ENCODE measurements around the gene TYMS.

The TYMS gene

DNA sequence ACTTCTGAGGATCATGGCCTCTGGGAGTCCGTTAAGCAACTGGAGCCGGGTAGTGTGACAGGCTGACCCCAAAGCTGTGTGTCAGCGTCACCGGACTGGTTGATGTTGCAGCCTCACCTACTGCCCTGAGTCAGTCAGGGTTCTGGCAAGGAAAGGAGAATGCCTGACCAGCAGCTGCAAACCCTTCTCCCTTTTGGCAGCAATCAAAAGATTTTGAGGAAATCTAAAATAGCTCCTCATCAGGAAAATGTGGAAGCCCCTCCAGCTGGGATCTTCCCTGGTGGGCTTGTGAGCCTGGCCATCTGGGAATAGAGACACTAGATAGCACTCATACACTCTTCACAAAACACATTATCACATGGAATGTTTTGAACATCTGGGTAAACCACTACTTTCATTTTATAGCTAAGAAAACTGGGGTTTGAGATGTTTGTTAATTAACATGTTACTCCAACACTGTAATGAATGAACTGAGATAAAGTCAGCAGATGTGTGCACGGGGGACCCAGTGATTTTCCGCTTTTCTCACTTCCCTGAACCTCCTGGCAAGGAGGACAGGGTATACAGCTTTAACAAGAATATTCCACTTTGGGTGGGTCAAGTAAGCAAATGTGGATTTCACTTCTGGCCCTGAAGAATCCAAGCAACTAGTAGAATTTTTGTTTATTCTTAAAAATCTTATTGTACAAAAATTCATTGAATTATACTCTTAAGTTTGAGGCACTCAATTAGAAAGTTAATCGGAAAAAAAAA lies 36.0 kb upstream of the TYMS start:
- no peak overlapping the region for H3K27ac ChIP-seq (ENCODE audit: poor library complexity, severe bottlenecking)
- no peaks in the 10 kb centered on the region for H3K27me3 ChIP-seq (ENCODE audit: insufficient read depth, poor library complexity, severe bottlenecking)
- H3K4me3 ChIP-seq (ENCODE audit: severe bottlenecking) = no peak overlapping the region
- H3K9me3 ChIP-seq (ENCODE audit: severe bottlenecking) = no peaks in the 10 kb centered on the region
- no peaks in the 10 kb centered on the region for H3K36me3 ChIP-seq (ENCODE audit: low read depth)
- no peaks in the 10 kb centered on the region for H3K4me1 ChIP-seq (ENCODE audit: insufficient read depth, poor library complexity, severe bottlenecking)
- DNase-seq (ENCODE audit: low spot score) (no peak), ATAC-seq (ENCODE audit: low read depth) (no peak; the same call in 2 of the 3 replicates)
- no peak for TF ChIP-seq CTCF (IDR thresholded peaks at IDR 0.05; ENCODE audit: poor library complexity, severe bottlenecking)

DNA sequence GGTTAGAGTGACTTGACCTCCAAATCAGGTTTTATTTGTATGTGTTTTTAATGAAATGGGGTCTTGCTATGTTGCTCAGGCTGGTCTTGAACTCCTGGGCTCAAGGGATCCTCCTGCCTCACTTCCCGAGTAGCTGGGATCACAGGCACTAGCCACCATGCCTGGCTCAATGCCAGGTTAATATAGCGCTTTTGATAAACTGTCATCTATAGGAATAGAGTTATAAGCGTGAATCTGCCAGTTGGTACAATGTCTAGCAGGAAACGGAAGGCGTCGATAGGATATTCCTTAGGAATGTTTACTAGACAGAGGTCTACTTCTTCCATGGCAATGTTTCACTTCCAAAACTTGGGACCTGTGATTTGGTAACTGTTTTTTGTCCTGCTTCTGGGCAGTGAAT lies 35.2 kb upstream of the TYMS start:
- no peak for TF ChIP-seq CTCF (IDR thresholded peaks at IDR 0.05; ENCODE audit: poor library complexity, severe bottlenecking)

GRCh38 chr18:623761-624620 lies 33.5 kb upstream of the TYMS start:
- peak; percentile 73 for TF ChIP-seq CTCF (IDR thresholded peaks at IDR 0.05; ENCODE audit: poor library complexity, severe bottlenecking)
- Histone ChIP-seq H3K27ac (ENCODE audit: poor library complexity, severe bottlenecking) (no peak overlapping the region), H3K4me1 (ENCODE audit: insufficient read depth, poor library complexity, severe bottlenecking) (no peaks in the 10 kb centered on the region), H3K36me3 (ENCODE audit: low read depth) (no peaks in the 10 kb centered on the region), H3K9me3 (ENCODE audit: severe bottlenecking) (no peaks in the 10 kb centered on the region), H3K4me3 (ENCODE audit: severe bottlenecking) (no peak overlapping the region), H3K27me3 (ENCODE audit: insufficient read depth, poor library complexity, severe bottlenecking) (no peaks in the 10 kb centered on the region)
- DNase-seq (ENCODE audit: low spot score) (no peak), ATAC-seq (ENCODE audit: low read depth) (peak; percentile 84)

More for the DNA sequence above, 35.2 kb upstream of the TYMS start:
- no peaks in the 10 kb centered on the region for H3K4me1 ChIP-seq (ENCODE audit: insufficient read depth, poor library complexity, severe bottlenecking)
- no peak overlapping the region for H3K4me3 ChIP-seq (ENCODE audit: severe bottlenecking)
- H3K27me3 ChIP-seq (ENCODE audit: insufficient read depth, poor library complexity, severe bottlenecking) = no peaks in the 10 kb centered on the region
- no peaks in the 10 kb centered on the region for H3K36me3 ChIP-seq (ENCODE audit: low read depth)
- DNase-seq (ENCODE audit: low spot score) (no peak), ATAC-seq (ENCODE audit: low read depth) (no peak)
- no peak overlapping the region for H3K27ac ChIP-seq (ENCODE audit: poor library complexity, severe bottlenecking)
- H3K9me3 ChIP-seq (ENCODE audit: severe bottlenecking) = no peaks in the 10 kb centered on the region

GRCh38 chr18:627231-627630 lies 30.2 kb upstream of the TYMS start:
- Histone ChIP-seq H3K9me3 (ENCODE audit: severe bottlenecking) (no peaks in the 10 kb centered on the region), H3K36me3 (ENCODE audit: low read depth) (no peaks in the 10 kb centered on the region), H3K27ac (ENCODE audit: poor library complexity, severe bottlenecking) (no peak overlapping the region), H3K4me1 (ENCODE audit: insufficient read depth, poor library complexity, severe bottlenecking) (no peaks in the 10 kb centered on the region), H3K27me3 (ENCODE audit: insufficient read depth, poor library complexity, severe bottlenecking) (no peaks in the 10 kb centered on the region), H3K4me3 (ENCODE audit: severe bottlenecking) (no peak overlapping the region)
- no peak for ATAC-seq (ENCODE audit: low read depth)
- DNase-seq (ENCODE audit: low spot score) = no peak
- TF ChIP-seq CTCF (IDR thresholded peaks at IDR 0.05; ENCODE audit: poor library complexity, severe bottlenecking) = no peak
